Right lobe of liver (tissue), 4 donors: ENCODE measurements around the gene MFSD12.

ENCODE experiments used
- CTCF ChIP-seq, 4 donors: fragments of 200-600 bp in 3 of 4; fragments of 450-650 bp in 1 of 4; IDR thresholded peaks; one replicate each; pipeline versions ENCODE4 v1.5.1 to v1.8.0; 2016 to 2022; ENCODE audit warnings: antibody characterized with exemption in 4 of 4, mild to moderate bottlenecking in 2 of 4
- POLR2A ChIP-seq: fragments of 450-650 bp; IDR thresholded peaks from one replicate; pipeline ENCODE4 v1.6.1; 2017; ENCODE audit warnings: antibody characterized with exemption, mild to moderate bottlenecking
- donor health status: DM: no; HTN: no; CAD: no.
- donor health status: DM: no; HTN: no; CAD: no.
- donor health status: DM: no; HTN: yes; CAD: no.

DNA sequence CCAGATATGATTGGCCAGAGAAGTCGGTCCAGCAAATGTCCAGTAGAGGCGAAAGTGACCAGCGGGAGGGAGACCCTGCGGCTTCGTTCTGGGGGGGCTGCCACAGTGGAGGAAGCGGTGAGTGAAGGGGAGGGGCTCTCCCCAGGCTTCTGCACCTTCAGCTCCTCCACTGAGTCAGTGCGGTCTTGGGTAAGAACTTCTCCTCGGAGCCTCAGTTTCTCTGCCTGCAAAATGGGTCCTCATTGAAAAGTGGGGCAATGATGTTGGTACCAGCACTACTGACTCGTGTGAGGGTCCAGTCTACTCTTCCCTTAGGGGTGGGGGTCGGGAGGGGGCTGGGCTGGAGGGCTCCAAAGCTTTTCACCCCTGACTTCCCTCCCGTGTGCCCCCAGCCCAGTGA, 32.1 kb upstream of the MFSD12 start:
- TF ChIP-seq CTCF (IDR thresholded peaks at IDR 0.05): no peak
- TF ChIP-seq POLR2A: no peak
